Activated T-cell treated with anti-CD3 and anti-CD28 coated beads for 48 hours (primary cell): ENCODE data around the gene ARMC7.
"Not testable (repeated sequence)": the region's sequence is repeated elsewhere in the genome, so short reads cannot be mapped to it uniquely, and the experiment has no call there.

Source experiments
- DNase-seq: peaks from one replicate; pipeline ENCODE4 v3.0.0-alpha.2; 2020; ENCODE audit warnings: low read depth

Gene ARMC7

GRCh38 chr17:75154195-75155106 lies 44.7 kb downstream of the ARMC7 start, which contains the start of gene JPT1:
Gene JPT1, minus strand, starts transcription at chr17:75154512. Its CDS starts 115 bp downstream, at chr17:75154397.
- DNase-seq: peak; percentile 96

GRCh38 chr17:75155191-75155601 lies 45.4 kb downstream of the ARMC7 start:
- no peak for DNase-seq

- not testable (repeated sequence) for DNase-seq
Measured at GRCh38 chr17:75158480-75158879, 48.7 kb downstream of the ARMC7 start.

DNA sequence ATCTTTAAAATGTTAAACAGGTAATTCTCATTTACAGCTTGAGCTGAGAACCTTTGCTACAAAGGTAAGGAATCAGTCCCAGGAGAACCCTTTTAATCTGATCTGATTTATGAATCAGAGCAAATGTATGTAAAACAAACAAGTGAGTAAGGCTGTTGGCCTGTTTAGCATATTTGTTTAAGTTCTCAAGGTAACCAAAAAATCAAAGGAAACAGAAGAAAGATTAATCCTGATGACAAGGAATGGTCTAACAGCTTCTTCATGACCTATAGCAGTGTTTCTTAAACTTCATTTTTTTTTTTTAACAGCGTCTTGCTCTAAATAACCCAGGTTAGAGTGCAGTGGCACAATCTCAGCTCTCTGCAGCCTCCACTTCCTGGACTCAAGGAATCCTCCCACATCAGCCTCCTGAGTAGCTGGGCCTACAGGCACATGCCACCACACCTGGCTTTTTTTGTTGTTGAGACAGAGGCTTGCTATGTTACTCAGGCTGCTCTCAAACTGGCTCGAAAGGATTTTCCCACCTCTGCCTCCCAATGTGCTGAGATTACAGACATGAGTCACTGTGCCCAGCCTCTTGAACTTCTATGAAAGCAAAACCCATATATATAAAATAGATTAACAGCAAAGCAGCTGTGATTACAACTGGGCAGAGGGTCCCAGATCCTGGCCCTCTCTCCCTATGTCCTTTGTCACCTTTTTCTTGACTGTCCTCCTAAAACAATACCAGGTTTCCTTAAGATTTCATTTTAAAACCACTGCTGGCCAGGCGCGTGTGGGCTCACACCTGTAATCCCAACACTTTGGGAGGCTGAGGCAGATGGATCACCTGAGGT lies 49.6 kb downstream of the ARMC7 start:
- DNase-seq: no peak

GRCh38 chr17:75160211-75160610 lies 50.4 kb downstream of the ARMC7 start:
- DNase-seq: no peak

GRCh38 chr17:75163074-75163473 lies 53.3 kb downstream of the ARMC7 start:
- DNase-seq: no peak

GRCh38 chr17:75164606-75165005 lies 54.8 kb downstream of the ARMC7 start:
- not testable (repeated sequence) for DNase-seq

GRCh38 chr17:75168998-75169397 lies 59.2 kb downstream of the ARMC7 start:
- no peak for DNase-seq

DNA sequence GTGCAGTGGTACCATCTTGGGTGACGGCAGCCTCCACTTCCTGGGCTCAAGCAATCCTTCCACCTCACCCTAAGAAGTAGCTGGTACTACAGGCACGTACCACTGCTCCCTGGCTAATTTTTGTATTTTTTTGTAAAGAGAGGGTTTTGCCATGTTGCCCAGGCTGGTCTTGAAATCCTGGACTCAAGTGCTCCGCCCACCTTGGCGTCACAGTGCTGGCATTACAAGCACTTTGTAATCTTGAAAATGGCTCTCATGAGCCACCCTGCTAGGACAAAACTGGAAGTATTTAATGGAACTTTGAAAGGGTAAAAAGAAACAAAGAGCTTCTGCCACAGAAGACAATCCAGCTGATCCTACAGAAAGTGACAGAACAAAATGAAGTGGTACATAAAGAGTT lies 63.8 kb downstream of the ARMC7 start:
- no peak for DNase-seq

DNA sequence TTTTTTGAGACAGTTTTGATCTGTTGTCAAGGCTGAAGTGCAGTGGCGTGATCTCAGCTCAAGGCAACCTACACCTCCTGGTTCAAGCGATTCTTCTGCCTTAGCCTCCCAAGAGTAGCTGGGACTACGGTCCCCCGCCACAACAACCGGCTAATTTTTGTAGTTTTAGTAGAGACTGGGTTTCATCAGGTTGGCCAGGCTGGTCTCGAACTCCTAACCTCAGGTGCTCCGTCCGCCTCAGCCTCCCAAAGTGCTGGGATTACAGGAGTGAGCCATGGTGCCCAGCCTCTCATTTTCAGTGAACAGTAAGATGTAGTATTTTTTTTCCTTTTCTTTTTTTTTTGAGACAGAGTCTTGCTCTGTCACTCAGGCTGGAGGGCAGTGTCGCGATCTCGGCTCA lies 65.2 kb downstream of the ARMC7 start:
- no peak for DNase-seq

GRCh38 chr17:75176625-75177024 lies 66.9 kb downstream of the ARMC7 start:
- no peak for DNase-seq

- no peak for DNase-seq
Measured at GRCh38 chr17:75178453-75178852, 68.7 kb downstream of the ARMC7 start.
